Superior temporal gyrus (tissue), 1 donor: ENCODE data around the gene ATG9B.
A peak's percentile ranks its signal among the peaks of the same experiment; 100 is the strongest.
"Not testable (repeated sequence)": the region's sequence is repeated elsewhere in the genome, so short reads cannot be mapped to it uniquely, and the experiment has no call there.

Experiments
- DNase-seq: peaks from one replicate; pipeline ENCODE4 v3.0.0-alpha.2; 2016; ENCODE audit errors: extremely low spot score

Gene ATG9B

GRCh38 chr7:151015967-151016366, 8.3 kb downstream of the ATG9B start:
- no peak for DNase-seq

- DNase-seq: no peak
Observed at GRCh38 chr7:151014950-151015349, 9.3 kb downstream of the ATG9B start.

DNA sequence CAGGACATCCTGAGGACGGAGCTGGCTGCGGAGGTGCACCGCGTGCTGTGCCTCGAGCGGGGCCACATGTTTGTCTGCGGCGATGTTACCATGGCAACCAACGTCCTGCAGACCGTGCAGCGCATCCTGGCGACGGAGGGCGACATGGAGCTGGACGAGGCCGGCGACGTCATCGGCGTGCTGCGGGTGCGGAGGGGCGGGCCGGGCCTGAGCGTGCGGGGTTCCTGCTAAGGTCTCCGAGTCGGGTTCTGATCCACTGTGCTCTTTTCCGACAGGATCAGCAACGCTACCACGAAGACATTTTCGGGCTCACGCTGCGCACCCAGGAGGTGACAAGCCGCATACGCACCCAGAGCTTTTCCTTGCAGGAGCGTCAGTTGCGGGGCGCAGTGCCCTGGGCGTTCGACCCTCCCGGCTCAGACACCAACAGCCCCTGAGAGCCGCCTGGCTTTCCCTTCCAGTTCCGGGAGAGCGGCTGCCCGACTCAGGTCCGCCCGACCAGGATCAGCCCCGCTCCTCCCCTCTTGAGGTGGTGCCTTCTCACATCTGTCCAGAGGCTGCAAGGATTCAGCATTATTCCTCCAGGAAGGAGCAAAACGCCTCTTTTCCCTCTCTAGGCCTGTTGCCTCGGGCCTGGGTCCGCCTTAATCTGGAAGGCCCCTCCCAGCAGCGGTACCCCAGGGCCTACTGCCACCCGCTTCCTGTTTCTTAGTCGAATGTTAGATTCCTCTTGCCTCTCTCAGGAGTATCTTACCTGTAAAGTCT, 10.4 kb downstream of the ATG9B start:
- DNase-seq: peak; percentile 67

GRCh38 chr7:151013356-151013732, 10.9 kb downstream of the ATG9B start:
- no peak for DNase-seq

DNA sequence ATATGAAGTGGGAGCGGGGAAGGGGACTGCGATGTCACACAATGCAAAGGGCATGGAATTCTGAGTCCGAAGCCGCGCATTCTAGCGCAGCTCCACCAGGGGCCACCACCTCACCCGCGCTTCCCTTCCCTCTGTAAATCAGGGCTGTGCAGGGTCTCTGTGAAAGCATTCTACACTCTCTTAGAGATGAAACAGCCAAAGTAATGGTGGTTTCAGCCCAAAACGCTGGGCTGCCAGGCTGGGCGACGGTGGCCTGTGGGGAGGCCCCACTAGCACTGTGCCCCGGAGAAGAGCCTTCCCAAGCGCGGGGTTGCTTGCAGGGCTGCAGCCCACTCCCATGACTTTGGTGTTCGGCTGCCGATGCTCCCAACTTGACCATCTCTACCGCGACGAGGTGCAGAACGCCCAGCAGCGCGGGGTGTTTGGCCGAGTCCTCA, 11.4 kb downstream of the ATG9B start:
- no peak for DNase-seq

- no peak for DNase-seq
Observed at GRCh38 chr7:151012031-151012692, 12.1 kb downstream of the ATG9B start.

DNA sequence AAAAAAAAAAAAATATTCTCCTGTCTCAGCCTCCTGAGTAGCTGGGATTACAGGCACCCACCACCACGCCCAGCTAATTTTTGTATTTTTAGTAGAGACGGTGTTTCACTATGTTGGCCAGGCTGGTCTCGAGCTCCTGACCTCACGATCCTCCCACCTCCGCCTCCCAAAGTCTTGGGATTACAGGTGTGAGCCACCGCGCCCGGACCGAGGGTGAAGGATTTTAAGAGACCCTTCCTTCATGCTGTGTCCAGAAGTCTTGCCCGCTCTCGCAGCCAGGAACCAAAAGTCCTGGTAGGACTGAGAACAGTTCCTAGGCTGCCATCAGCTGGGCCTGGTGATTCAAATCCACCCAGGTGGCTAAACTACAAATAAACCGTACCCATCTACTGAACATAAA, 12.7 kb downstream of the ATG9B start:
- DNase-seq: not testable (repeated sequence)

DNA sequence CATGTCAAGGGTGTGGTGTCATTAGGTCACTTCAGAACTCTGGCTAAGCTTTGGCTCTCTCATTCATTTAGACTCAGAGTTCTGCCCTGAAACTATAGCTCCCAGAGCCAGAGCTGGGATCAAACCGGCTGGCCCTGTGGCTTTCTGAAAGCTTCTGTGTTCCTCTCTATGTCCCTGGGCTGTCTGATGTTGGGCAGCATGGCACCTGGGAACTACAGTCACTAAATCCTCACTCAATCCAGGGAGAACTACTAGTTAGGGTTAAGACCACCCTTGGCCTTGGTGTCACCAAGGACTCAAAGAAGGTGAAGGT, 13.2 kb downstream of the ATG9B start:
- DNase-seq: no peak

DNA sequence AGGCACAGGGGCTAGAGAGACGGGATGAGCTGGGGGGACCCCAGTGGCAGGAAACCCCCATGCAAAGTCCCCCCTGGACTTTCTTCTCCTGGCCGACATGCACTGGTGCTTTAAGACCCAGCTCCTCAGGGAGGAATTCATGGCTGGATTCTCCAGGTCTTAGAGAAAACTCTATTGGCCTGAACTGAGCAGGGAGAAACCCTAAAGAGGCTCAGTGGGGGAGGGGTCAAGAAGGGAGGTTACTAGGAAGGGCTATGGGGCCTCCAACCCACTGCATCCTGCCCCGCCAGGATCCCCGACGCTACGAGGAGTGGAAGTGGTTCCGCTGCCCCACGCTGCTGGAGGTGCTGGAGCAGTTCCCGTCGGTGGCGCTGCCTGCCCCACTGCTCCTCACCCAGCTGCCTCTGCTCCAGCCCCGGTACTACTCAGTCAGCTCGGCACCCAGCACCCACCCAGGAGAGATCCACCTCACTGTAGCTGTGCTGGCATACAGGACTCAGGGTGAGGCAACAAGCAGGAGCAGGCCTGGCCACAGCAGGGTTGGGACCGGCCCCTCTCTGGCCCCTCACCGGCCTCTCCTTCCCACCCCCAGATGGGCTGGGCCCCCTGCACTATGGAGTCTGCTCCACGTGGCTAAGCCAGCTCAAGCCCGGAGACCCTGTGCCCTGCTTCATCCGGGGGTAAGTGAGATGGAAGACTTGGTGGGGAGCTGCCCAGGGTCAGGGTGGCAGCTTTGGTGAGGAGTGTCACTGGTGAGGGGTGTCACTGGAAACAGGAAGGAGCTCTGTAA, 13.8 kb downstream of the ATG9B start:
- no peak for DNase-seq

GRCh38 chr7:151010037-151010306, 14.3 kb downstream of the ATG9B start:
- DNase-seq: no peak

DNA sequence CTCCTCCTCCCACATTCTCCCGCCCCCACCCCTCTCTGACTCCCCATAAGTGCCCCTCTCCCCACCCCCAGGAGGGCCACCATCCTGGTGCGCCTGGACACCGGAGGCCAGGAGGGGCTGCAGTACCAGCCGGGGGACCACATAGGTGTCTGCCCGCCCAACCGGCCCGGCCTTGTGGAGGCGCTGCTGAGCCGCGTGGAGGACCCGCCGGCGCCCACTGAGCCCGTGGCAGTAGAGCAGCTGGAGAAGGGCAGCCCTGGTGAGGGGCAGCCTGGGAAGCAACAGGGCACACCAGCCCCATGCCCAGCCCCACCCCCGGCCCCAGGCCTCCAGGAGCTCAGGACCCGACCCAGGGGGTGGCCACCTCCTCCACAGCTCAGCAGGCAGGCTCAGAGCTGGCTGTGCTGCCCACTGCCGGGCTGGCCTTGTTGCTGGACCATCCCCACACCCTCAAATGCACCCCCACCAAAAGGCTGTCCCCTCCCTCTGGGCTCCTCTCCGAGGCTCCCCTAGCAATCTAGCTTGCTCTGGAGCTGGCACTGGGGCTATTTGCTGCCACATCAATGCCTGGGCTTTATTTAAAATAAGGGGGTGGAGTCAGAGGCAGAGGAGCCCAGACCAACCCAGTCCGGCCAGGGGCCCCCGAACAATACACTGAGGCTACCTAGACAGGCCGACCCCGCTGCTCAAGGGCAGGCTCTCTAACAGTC, 14.8 kb downstream of the ATG9B start:
- DNase-seq: no peak

GRCh38 chr7:151008511-151009323, 15.6 kb downstream of the ATG9B start:
- no peak for DNase-seq

DNA sequence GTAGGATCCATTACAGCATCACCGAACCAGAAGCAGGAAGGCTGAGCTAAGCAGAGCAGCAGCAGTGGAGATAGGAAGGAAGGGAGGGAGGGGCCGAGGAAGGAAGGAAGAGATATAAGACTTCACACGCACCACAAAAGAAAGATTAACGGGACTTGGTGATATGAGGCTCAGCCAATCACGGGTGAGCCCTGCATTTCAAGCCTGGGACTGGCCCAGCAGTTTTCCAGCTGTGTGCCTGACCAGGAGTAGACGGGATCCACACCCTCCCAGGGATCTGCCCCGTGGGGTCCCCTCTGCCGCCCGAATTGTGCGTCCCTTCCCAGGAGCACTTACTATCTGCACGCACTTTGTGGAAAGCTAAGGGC, 16.2 kb downstream of the ATG9B start:
- no peak for DNase-seq

DNA sequence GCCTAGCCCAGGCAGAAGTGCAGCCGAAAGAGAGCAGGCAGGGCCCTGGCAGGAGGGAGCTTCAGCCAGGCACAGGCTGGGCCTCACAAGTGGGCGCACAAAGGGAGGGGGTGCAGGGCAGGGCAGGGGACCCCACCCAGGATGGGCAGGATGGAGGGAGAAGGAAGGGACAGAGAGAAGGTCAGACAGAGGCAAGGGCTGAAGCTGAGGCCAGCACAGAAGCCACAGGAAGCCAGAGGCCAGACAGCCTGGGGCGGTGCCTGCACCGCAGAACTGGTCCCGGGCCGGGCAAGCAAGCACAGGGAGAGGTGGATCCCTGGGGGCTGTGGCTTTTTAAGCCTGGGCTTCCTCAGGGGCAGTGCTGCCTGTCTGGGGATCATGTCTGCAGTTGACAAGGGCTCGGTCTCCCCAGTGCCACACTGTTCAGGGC, 16.8 kb downstream of the ATG9B start:
- DNase-seq: no peak

- no peak for DNase-seq
Observed at GRCh38 chr7:151006590-151007300, 17.5 kb downstream of the ATG9B start.

GRCh38 chr7:151005566-151005965, 18.7 kb downstream of the ATG9B start:
- DNase-seq: no peak

- no peak for DNase-seq
Observed at GRCh38 chr7:151003572-151003971, 20.7 kb downstream of the ATG9B start.

GRCh38 chr7:151001546-151001945, 22.7 kb downstream of the ATG9B start:
- DNase-seq: no peak

GRCh38 chr7:151000897-151001495, 23.3 kb downstream of the ATG9B start:
- DNase-seq: no peak

DNA sequence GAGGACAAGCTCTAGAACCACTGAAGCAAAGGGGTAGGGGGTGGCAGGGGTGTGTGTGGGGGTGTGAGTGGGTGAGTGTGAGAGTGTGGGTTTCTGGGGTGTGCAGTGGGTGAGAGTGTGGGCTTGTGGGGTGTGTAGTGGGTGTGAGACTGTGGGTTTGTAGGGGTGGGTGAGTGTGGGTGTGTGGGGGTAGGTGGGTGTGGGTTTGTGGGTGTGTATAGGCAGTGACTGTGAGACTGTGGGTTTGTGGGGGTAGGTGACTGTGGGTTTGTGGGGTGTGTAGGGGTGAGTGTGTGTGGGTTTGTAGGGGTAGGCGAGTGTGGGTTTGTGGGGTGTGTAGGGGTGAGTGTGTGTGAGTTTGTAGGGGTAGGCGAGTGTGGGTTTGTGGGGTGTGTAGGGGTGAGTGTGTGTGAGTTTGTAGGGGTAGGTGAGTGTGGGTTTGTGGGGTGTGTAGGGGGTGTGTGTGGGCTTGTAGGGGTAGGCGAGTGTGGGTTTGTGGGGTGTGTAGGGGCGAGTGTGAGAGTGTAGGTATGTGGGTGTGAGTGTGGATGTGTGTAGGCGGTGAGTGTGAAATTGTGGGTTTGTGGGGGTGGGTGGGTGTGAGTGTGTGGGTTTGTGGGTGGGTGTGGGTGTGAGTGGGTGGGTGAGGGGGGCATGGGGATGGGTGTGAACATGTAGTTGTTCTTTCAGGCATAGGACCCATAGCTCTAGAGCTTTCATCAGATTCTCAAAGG, 24.6 kb downstream of the ATG9B start:
- no peak for DNase-seq
